ENCODE measurements around the gene TNPO2.
A peak's percentile ranks its signal among the peaks of the same experiment; 100 is the strongest.

Gene TNPO2

GRCh38 chr19:12763100-12763499 lies 39.4 kb upstream of the TNPO2 start:
- Histone ChIP-seq H3K9ac (ENCODE audit: insufficient read length) (no peak overlapping the region), H3K27ac (no peak overlapping the region), H3K9me3 (ENCODE audit: low read depth, low read length) (no peaks in the 10 kb centered on the region), H3K36me3 (ENCODE audit: insufficient read depth, low read length) (no peaks in the 10 kb centered on the region; the same call in 1 of the 2 replicates), H3K4me3 (no peak overlapping the region)
- TF ChIP-seq EZH2 (IDR thresholded peaks at IDR 0.05) (no peak), POLR2AphosphoS5 (IDR thresholded peaks at IDR 0.05; ENCODE audit: borderline replicate concordance, low read depth, low read length) (no peak), FOXP2 (optimal IDR thresholded peaks at IDR 0.05; ENCODE audit: control extremely low read depth, extremely low read length, insufficient read depth) (no peak)
- no peak for DNase-seq (ENCODE audit: low read depth, low spot score)

- DNase-seq (ENCODE audit: low read depth, low spot score): no peak
- Histone ChIP-seq H3K9ac (ENCODE audit: insufficient read length) (no peak overlapping the region), H3K9me3 (ENCODE audit: low read depth, low read length) (no peaks in the 10 kb centered on the region), H3K36me3 (ENCODE audit: insufficient read depth, low read length) (no peaks in the 10 kb centered on the region; the same call in 1 of the 2 replicates), H3K4me3 (no peak overlapping the region), H3K27ac (no peak overlapping the region)
- no peak for TF ChIP-seq EZH2 (IDR thresholded peaks at IDR 0.05)
- TF ChIP-seq FOXP2 (optimal IDR thresholded peaks at IDR 0.05; ENCODE audit: control extremely low read depth, extremely low read length, insufficient read depth): no peak
- no peak for TF ChIP-seq POLR2AphosphoS5 (IDR thresholded peaks at IDR 0.05; ENCODE audit: borderline replicate concordance, low read depth, low read length)
These were observed 36.0 kb upstream of the TNPO2 start for GRCh38 chr19:12759686-12760085.

- Histone ChIP-seq H3K9me3 (ENCODE audit: low read depth, low read length) (no peaks in the 10 kb centered on the region), H3K36me3 (ENCODE audit: insufficient read depth, low read length) (no peaks in the 10 kb centered on the region), H3K4me3 (peak overlapping the region; percentile 65), H3K27ac (no peak overlapping the region), H3K9ac (ENCODE audit: insufficient read length) (no peak overlapping the region)
- DNase-seq (ENCODE audit: low read depth, low spot score): no peak
- TF ChIP-seq EZH2 (IDR thresholded peaks at IDR 0.05) (no peak), POLR2AphosphoS5 (IDR thresholded peaks at IDR 0.05; ENCODE audit: borderline replicate concordance, low read depth, low read length) (no peak), FOXP2 (optimal IDR thresholded peaks at IDR 0.05; ENCODE audit: control extremely low read depth, extremely low read length, insufficient read depth) (no peak)
These were observed 34.0 kb upstream of the TNPO2 start for GRCh38 chr19:12757544-12758274.

GRCh38 chr19:12756150-12756883 lies 32.6 kb upstream of the TNPO2 start:
- TF ChIP-seq FOXP2 (optimal IDR thresholded peaks at IDR 0.05; ENCODE audit: control extremely low read depth, extremely low read length, insufficient read depth): no peak
- no peak for TF ChIP-seq EZH2 (IDR thresholded peaks at IDR 0.05)
- no peaks in the 10 kb centered on the region for H3K36me3 ChIP-seq (ENCODE audit: insufficient read depth, low read length)
- no peaks in the 10 kb centered on the region for H3K9me3 ChIP-seq (ENCODE audit: low read depth, low read length)
- H3K9ac ChIP-seq (ENCODE audit: insufficient read length): no peak overlapping the region
- no peak overlapping the region for H3K27ac ChIP-seq
- no peak overlapping the region for H3K4me3 ChIP-seq
- DNase-seq (ENCODE audit: low read depth, low spot score): no peak

- Histone ChIP-seq H3K27ac (no peak overlapping the region), H3K9ac (ENCODE audit: insufficient read length) (no peak overlapping the region), H3K36me3 (ENCODE audit: insufficient read depth, low read length) (no peaks in the 10 kb centered on the region), H3K9me3 (ENCODE audit: low read depth, low read length) (no peaks in the 10 kb centered on the region), H3K4me3 (no peak overlapping the region)
- no peak for DNase-seq (ENCODE audit: low read depth, low spot score)
- no peak for TF ChIP-seq FOXP2 (optimal IDR thresholded peaks at IDR 0.05; ENCODE audit: control extremely low read depth, extremely low read length, insufficient read depth)
- TF ChIP-seq EZH2 (IDR thresholded peaks at IDR 0.05): no peak
- no peak for TF ChIP-seq POLR2AphosphoS5 (IDR thresholded peaks at IDR 0.05; ENCODE audit: borderline replicate concordance, low read depth, low read length)
These were observed 30.9 kb upstream of the TNPO2 start for GRCh38 chr19:12754465-12755196.

GRCh38 chr19:12752056-12752781 lies 28.5 kb upstream of the TNPO2 start:
- Histone ChIP-seq H3K27ac (no peak overlapping the region), H3K4me3 (no peak overlapping the region), H3K36me3 (ENCODE audit: insufficient read depth, low read length) (peaks cover 8% of the 10 kb centered on the region; the same call in 1 of the 2 replicates), H3K9me3 (ENCODE audit: low read depth, low read length) (no peaks in the 10 kb centered on the region), H3K9ac (ENCODE audit: insufficient read length) (no peak overlapping the region)
- no peak for DNase-seq (ENCODE audit: low read depth, low spot score)
- no peak for TF ChIP-seq EZH2 (IDR thresholded peaks at IDR 0.05)
- no peak for TF ChIP-seq POLR2AphosphoS5 (IDR thresholded peaks at IDR 0.05; ENCODE audit: borderline replicate concordance, low read depth, low read length)
- no peak for TF ChIP-seq FOXP2 (optimal IDR thresholded peaks at IDR 0.05; ENCODE audit: control extremely low read depth, extremely low read length, insufficient read depth)

- Histone ChIP-seq H3K36me3 (ENCODE audit: insufficient read depth, low read length) (peaks cover 12% of the 10 kb centered on the region; the same call in 1 of the 2 replicates), H3K9me3 (ENCODE audit: low read depth, low read length) (no peaks in the 10 kb centered on the region), H3K27ac (no peak within 1 kb of the TSS), H3K4me3 (no peak within 1 kb of the TSS), H3K9ac (ENCODE audit: insufficient read length) (no peak within 1 kb of the TSS)
- DNase-seq (ENCODE audit: low read depth, low spot score): no peak
- TF ChIP-seq POLR2AphosphoS5 (IDR thresholded peaks at IDR 0.05; ENCODE audit: borderline replicate concordance, low read depth, low read length) (no peak), EZH2 (IDR thresholded peaks at IDR 0.05) (no peak), FOXP2 (optimal IDR thresholded peaks at IDR 0.05; ENCODE audit: control extremely low read depth, extremely low read length, insufficient read depth) (no peak)
These were observed 27.9 kb upstream of the TNPO2 start, which contains the start of gene BEST2 for GRCh38 chr19:12751635-12752034. BEST2 (plus strand) TSS chr19:12751791; CDS start chr19:12752593, 802 bp downstream.

Data from SK-N-MC (cell line).